ENCODE data around the gene NUMA1.

The NUMA1 gene

GRCh38 chr11:72005347-72006260 lies 74.7 kb downstream of the NUMA1 start:
- Histone ChIP-seq H3K9ac (ENCODE audit: low read depth, low read length, poor library complexity, severe bottlenecking) (no peak overlapping the region), H3K27me3 (ENCODE audit: insufficient read depth, low read length, poor library complexity, severe bottlenecking) (no peaks in the 10 kb centered on the region), H3F3A (ENCODE audit: low read depth) (no peaks in the 10 kb centered on the region), H3K9me3 (ENCODE audit: insufficient read depth, low read depth, low read length) (no peaks in the 10 kb centered on the region), H3K36me3 (ENCODE audit: insufficient read depth, low read length) (peaks cover 98% of the 10 kb centered on the region), H3K79me2 (ENCODE audit: insufficient read depth, low read length) (no peaks in the 10 kb centered on the region), H3K4me1 (ENCODE audit: insufficient read depth, low read length, poor library complexity, severe bottlenecking) (no peaks in the 10 kb centered on the region), H3K9me2 (replicated peaks; ENCODE audit: low read depth, low read length) (no peaks in the 10 kb centered on the region), H2AFZ (ENCODE audit: low read length) (no peak overlapping the region), H4K20me1 (ENCODE audit: insufficient read depth, low read length, poor library complexity, severe bottlenecking) (no peaks in the 10 kb centered on the region), H3K4me2 (ENCODE audit: low read depth, low read length, poor library complexity, severe bottlenecking) (no peak overlapping the region), H3K4me3 (ENCODE audit: low read length, poor library complexity, severe bottlenecking) (no peak overlapping the region)
- TF ChIP-seq CTCF (conservative IDR thresholded peaks at IDR 0.05; ENCODE audit: low read length) (no peak), EZH2phosphoT487 (IDR thresholded peaks at IDR 0.05; ENCODE audit: borderline replicate concordance) (no peak)

GRCh38 chr11:72004515-72005346 lies 75.6 kb downstream of the NUMA1 start:
- Histone ChIP-seq H3K4me2 (ENCODE audit: low read depth, low read length, poor library complexity, severe bottlenecking) (no peak overlapping the region), H3K9me2 (replicated peaks; ENCODE audit: low read depth, low read length) (no peaks in the 10 kb centered on the region), H3K36me3 (ENCODE audit: insufficient read depth, low read length) (peaks cover 92% of the 10 kb centered on the region), H4K20me1 (ENCODE audit: insufficient read depth, low read length, poor library complexity, severe bottlenecking) (no peaks in the 10 kb centered on the region), H3K9ac (ENCODE audit: low read depth, low read length, poor library complexity, severe bottlenecking) (no peak overlapping the region), H3K4me3 (ENCODE audit: low read length, poor library complexity, severe bottlenecking) (no peak overlapping the region), H3K9me3 (ENCODE audit: insufficient read depth, low read depth, low read length) (no peaks in the 10 kb centered on the region), H3K79me2 (ENCODE audit: insufficient read depth, low read length) (no peaks in the 10 kb centered on the region), H2AFZ (ENCODE audit: low read length) (no peak overlapping the region), H3K4me1 (ENCODE audit: insufficient read depth, low read length, poor library complexity, severe bottlenecking) (no peaks in the 10 kb centered on the region), H3F3A (ENCODE audit: low read depth) (no peaks in the 10 kb centered on the region), H3K27me3 (ENCODE audit: insufficient read depth, low read length, poor library complexity, severe bottlenecking) (no peaks in the 10 kb centered on the region)
- TF ChIP-seq CTCF (conservative IDR thresholded peaks at IDR 0.05; ENCODE audit: low read length) (no peak), EZH2phosphoT487 (IDR thresholded peaks at IDR 0.05; ENCODE audit: borderline replicate concordance) (no peak)

GRCh38 chr11:72003776-72004171 lies 76.6 kb downstream of the NUMA1 start:
- Histone ChIP-seq H3K4me2 (ENCODE audit: low read depth, low read length, poor library complexity, severe bottlenecking) (no peak overlapping the region), H3F3A (ENCODE audit: low read depth) (no peaks in the 10 kb centered on the region), H2AFZ (ENCODE audit: low read length) (no peak overlapping the region), H3K9me2 (replicated peaks; ENCODE audit: low read depth, low read length) (no peaks in the 10 kb centered on the region), H4K20me1 (ENCODE audit: insufficient read depth, low read length, poor library complexity, severe bottlenecking) (no peaks in the 10 kb centered on the region), H3K9me3 (ENCODE audit: insufficient read depth, low read depth, low read length) (no peaks in the 10 kb centered on the region), H3K27me3 (ENCODE audit: insufficient read depth, low read length, poor library complexity, severe bottlenecking) (no peaks in the 10 kb centered on the region), H3K9ac (ENCODE audit: low read depth, low read length, poor library complexity, severe bottlenecking) (no peak overlapping the region), H3K79me2 (ENCODE audit: insufficient read depth, low read length) (no peaks in the 10 kb centered on the region), H3K4me1 (ENCODE audit: insufficient read depth, low read length, poor library complexity, severe bottlenecking) (peaks cover 3% of the 10 kb centered on the region), H3K36me3 (ENCODE audit: insufficient read depth, low read length) (peaks cover 83% of the 10 kb centered on the region), H3K4me3 (ENCODE audit: low read length, poor library complexity, severe bottlenecking) (no peak overlapping the region)
- TF ChIP-seq EZH2phosphoT487 (IDR thresholded peaks at IDR 0.05; ENCODE audit: borderline replicate concordance), result no peak
- TF ChIP-seq CTCF (conservative IDR thresholded peaks at IDR 0.05; ENCODE audit: low read length), result no peak

Data from Loucy (cell line).